Fibroblast of pulmonary artery (primary cell): Measurements from ENCODE around the gene TSPAN14.
A peak's percentile ranks its signal among the peaks of the same experiment; 100 is the strongest.

Experiments used
- DNase-seq: peaks from one replicate; pipeline ENCODE4 v3.0.0-alpha.2; 2010; ENCODE audit warnings: low read depth
- H3K4me3 ChIP-seq: replicated peaks from 2 replicates; pipeline ENCODE4 v1.5.1; 2011; ENCODE audit warnings: low read depth, mild to moderate bottlenecking, control low read depth, low read length, moderate library complexity
- CTCF ChIP-seq: IDR thresholded peaks from 2 replicates; pipeline ENCODE4 v1.5.1; 2011; ENCODE audit warnings: mild to moderate bottlenecking, control low read depth, low read length, inconsistent platforms; ENCODE audit errors: missing control alignments

TSPAN14 gene

DNA sequence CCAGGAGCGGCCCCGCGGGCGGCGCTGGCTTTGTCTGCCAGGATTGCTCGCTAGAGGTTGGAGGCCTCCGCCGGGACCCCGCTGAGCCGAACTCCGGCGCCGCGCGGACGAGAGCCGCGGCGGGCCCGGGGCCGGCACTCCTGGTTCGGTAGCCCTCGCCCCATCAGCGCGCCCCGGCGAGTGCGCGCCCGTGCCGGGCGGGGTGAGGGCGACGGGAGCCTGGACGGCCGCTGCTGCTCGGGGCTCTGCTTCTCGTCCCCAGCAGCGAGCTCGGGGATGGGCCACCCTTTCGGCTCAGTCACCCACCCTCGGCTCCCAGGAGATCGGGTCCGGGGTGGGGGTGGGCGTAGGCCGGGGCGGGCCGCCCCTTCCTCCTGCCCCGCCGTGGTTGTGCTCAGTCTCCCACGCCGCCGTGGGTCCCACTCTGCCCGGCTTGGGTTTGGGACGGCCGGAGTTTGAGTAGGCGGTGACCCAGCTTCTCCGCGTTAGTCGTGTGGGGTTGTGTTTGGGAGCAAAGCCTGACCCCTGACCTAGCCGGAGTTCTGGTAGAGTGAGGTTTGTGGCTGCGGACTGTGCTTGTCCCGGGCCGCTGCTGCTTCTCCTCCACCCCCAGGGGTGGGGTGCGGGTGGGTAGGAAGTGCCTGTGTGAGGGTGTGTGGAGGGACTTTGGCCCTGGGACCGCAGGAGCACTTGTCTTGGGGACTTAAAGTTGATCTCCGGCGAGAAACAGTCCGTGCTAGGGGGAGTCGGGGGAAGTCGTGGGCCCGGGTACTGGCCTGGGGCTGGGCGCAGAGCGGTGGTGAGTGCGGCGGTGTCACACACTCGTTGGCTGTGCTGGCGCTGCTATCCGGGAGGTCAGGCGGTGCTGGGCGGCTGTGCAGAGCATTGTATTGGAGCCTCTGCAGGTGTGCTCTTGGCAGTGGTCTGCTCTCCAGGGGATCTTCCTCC lies 677 bp downstream of the TSPAN14 start:
- DNase-seq = peak; percentile 39
- TF ChIP-seq CTCF = no peak
- peak overlapping the region; percentile 83 for H3K4me3 ChIP-seq

GRCh38 chr10:80455461-80456349 lies 1.6 kb downstream of the TSPAN14 start:
- DNase-seq = no peak
- no peak for TF ChIP-seq CTCF
- peak overlapping the region; percentile 83 for H3K4me3 ChIP-seq

DNA sequence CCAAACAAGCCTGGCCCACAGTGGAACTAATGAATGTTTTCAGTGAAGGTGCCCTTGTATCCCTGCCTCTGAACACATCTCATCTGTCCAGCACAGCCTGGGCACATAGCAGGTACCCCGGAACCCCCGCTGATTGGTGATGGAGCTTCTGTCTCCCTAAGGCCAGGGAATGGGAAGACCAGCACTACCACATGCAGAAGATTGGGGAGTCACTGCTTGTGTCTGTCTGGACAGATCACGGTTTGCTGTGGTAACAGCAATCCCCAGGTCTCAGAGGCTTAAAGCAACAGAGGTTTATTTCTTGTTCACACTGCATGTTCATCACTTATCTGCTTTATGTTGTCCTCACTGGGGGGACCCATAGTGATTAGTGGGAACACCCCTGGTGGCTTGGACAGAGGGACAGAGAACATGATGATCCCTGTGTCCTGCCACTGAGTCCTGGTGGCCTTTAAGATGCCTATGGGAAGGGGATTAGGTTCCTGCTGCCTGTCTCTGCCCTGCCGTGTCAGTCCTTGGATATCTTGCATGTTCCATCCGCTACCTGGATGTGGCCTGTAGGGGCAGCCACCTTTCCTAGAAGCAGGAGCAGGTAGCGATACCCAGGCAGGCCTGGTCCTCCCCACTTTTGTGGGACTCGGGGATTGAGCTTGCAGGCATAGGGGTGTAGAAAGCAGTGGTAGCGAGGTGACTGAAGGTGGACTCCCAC lies 3.6 kb downstream of the TSPAN14 start:
- DNase-seq = no peak
- no peak overlapping the region for H3K4me3 ChIP-seq
- TF ChIP-seq CTCF = no peak

DNA sequence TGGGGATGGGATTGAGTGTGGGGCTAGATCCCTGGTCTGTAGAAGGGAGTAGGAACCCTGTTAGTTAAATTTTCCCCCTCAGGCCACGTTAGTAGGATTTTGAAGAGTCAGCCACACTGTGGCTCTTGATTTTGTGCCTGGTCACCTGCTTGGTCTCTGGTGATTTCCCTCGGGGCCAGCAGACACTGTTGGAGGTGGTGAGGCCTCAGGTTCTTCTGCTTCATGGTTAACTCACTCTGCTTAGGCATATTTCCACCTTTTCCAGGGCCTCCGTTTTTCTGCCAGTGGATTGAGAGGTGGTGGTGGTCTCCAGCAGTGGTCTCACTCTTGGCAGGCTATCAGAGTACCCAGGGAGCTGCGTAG lies 4.1 kb downstream of the TSPAN14 start:
- no peak overlapping the region for H3K4me3 ChIP-seq
- DNase-seq = no peak
- no peak for TF ChIP-seq CTCF

DNA sequence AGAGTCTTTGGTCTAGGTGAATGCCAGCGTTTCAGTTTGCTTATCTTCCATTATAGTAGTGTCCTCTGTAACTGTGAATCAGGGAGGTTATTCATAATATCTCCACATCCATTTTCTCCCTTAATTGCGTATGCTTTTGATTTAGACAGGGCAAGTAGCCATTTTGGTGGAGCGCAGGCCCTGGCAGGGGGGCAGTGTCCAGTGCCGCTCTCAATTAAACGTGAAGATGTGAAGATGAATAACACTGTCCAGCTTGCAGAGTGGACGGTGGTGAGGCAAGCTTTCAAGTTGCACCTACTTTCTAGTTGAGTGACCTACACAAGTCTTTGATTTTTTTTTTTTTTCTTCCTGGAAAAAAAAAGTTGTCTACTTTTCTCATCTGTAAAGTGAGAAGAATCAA lies 4.5 kb downstream of the TSPAN14 start:
- TF ChIP-seq CTCF = no peak
- no peak for DNase-seq
- no peak overlapping the region for H3K4me3 ChIP-seq

- DNase-seq = peak; percentile 46
- no peak for TF ChIP-seq CTCF
- no peak overlapping the region for H3K4me3 ChIP-seq
Measured at GRCh38 chr10:80459047-80459865, 5.1 kb downstream of the TSPAN14 start.
